Activated CD8-positive, alpha-beta T cell treated with anti-CD3 and anti-CD28 coated beads for 36 hours (primary cell): ENCODE results near the gene SLC4A2. TPM values are rescaled to one million over a fixed set of nuclear protein-coding genes. Genes with fewer than 3 reads are reported as not detected.

Source experiments
- ATAC-seq: fragments of 200-7000 bp; cut with Tn5 transposase; one replicate; pipeline ENCODE4 v1.10.0; 2021; ENCODE audit warnings: mild to moderate bottlenecking, moderate library complexity
- CTCF ChIA-PET: fragments of 350-600 bp; sonication (Branson Sonifier 250); formaldehyde crosslinking; loops from one replicate; lab custom pipeline; 2021; ENCODE audit warnings: antibody characterized with exemption; lab: Charles Lee
- POLR2A ChIA-PET: fragments of 350-600 bp; sonication (Branson Sonifier 250); formaldehyde crosslinking; loops from one replicate; lab custom pipeline; 2021; ENCODE audit warnings: antibody characterized with exemption; lab: Charles Lee
- DNase-seq: peaks from one replicate; pipeline ENCODE4 v3.0.0-alpha.2; 2020
- H3K27ac Mint-ChIP-seq: one replicate; pipeline ENCODE4 v1.8.0; 2021; ENCODE audit warnings: mild to moderate bottlenecking, mixed read lengths
- H3K27me3 Mint-ChIP-seq: one replicate; pipeline ENCODE4 v1.8.0; 2021; ENCODE audit warnings: mixed read lengths
- H3K36me3 Mint-ChIP-seq: one replicate; pipeline ENCODE4 v1.8.0; 2021; ENCODE audit warnings: low read depth, mixed read lengths
- H3K4me1 Mint-ChIP-seq: one replicate; pipeline ENCODE4 v1.8.0; 2021; ENCODE audit warnings: low read depth, mixed read lengths
- H3K4me3 Mint-ChIP-seq: one replicate; pipeline ENCODE4 v1.8.0; 2021; ENCODE audit warnings: mild to moderate bottlenecking, moderate library complexity, mixed read lengths
- H3K9me3 Mint-ChIP-seq: one replicate; pipeline ENCODE4 v1.8.0; 2021; ENCODE audit warnings: mixed read lengths
- intact Hi-C: fragments of 100-400 bp; cut with micrococcal nuclease; formaldehyde crosslinking; loops from one replicate; pipeline ENCODE4 v1.10.0; 2022
- total RNA-seq, 2 experiments: library from RNA; stranded (reverse); gene quantifications; one replicate each; pipeline ENCODE4 v1.2.3, GENCODE V29; 2021
- TF ChIP-seq, protein P1 (sequence below): fragments of 200-600 bp; IDR thresholded peaks from one replicate; pipeline ENCODE4 v1.8.0; 2022; ENCODE audit warnings: antibody characterized with exemption, mild to moderate bottlenecking

SLC4A2 gene
- total RNA-seq, 2 experiments from 2014 or later, result 42.7 to 46.1 TPM

DNA sequence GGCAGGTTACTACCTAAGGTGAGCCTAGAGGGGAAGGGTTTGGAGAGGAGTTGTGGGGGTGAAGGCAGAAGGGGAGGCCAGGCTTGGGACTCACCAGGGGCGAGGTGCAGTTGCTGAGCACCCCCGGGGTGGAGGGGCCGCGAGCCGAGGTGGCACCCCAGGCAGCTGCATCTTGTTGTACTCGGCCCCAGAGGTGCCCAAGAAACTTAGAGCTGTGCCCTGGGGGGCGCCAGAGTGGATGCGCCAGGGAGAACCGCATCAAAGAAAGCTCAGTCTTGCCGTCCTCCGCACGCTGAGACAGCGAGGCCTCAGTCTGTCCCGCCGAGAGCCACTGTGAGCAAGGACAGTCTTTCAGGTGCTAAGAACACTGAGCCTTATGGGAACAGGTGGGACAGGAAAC lies 42.4 kb upstream of the SLC4A2 start:
- Mint-ChIP-seq H3K36me3 (peaks cover 14% of the 10 kb centered on the region), H3K27ac (peak overlapping the region; percentile 75), H3K4me1 (peaks cover 61% of the 10 kb centered on the region), H3K4me3 (peak overlapping the region; percentile 79), H3K9me3 (no peaks in the 10 kb centered on the region), H3K27me3 (peaks cover 10% of the 10 kb centered on the region)
- intact Hi-C loops, result no loop called here
- TF ChIP-seq, protein P1, sequence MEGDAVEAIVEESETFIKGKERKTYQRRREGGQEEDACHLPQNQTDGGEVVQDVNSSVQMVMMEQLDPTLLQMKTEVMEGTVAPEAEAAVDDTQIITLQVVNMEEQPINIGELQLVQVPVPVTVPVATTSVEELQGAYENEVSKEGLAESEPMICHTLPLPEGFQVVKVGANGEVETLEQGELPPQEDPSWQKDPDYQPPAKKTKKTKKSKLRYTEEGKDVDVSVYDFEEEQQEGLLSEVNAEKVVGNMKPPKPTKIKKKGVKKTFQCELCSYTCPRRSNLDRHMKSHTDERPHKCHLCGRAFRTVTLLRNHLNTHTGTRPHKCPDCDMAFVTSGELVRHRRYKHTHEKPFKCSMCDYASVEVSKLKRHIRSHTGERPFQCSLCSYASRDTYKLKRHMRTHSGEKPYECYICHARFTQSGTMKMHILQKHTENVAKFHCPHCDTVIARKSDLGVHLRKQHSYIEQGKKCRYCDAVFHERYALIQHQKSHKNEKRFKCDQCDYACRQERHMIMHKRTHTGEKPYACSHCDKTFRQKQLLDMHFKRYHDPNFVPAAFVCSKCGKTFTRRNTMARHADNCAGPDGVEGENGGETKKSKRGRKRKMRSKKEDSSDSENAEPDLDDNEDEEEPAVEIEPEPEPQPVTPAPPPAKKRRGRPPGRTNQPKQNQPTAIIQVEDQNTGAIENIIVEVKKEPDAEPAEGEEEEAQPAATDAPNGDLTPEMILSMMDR, result no peak
- DNase-seq, result peak; percentile 34
- no peak for ATAC-seq
- ChIA-PET CTCF (interaction anchor here (1.0 to 8.6 kb wide), 8 partner anchors 8 to 95 kb away, joined by 3 to 73 read pairs (median 14); partner anchors contain the start of genes ABCB8 and FASTK), POLR2A (interaction anchor here (0.9 kb wide), 1 partner anchor 22 kb away, joined by 3 read pairs; no protein-coding TSS in a partner anchor)

DNA sequence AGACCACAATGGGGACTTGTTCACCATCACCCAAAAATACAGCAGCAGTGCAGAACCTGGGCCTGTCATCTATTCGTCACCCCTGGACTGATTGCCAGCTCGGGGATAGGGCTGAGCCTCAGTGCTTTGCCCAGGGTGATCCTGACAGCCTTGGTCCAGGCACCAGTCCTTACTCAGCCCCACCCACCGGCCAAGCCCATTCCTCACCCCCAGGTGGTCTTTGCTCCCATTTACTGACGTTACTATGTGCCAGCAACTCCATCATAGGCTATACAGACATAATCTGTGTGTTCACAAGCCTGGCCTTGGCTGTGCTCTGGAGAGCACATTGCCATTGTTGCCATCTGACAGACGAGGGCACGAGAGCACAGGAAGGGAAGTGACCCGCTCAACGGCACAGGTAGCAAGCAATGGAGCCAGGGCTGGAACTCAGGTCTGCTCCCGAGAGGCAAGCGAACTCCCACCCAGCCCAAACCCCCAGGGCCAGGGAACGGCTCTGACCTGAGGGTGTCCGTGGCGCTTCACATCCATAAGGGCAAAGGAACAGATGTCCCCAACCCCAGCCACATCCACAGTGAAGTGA lies 41.9 kb upstream of the SLC4A2 start:
- ChIA-PET POLR2A (interaction anchor here (0.6 to 3.5 kb wide), 5 partner anchors 9 to 486 kb away, joined by 3 to 20 read pairs (median 5); partner anchors contain the start of gene ABCB8), CTCF (interaction anchor here (0.7 to 8.6 kb wide), 18 partner anchors 9 to 94 kb away, joined by 3 to 73 read pairs (median 5); partner anchors contain the start of genes ABCB8 and FASTK)
- peaks cover 57% of the 10 kb centered on the region for H3K4me1 Mint-ChIP-seq
- ATAC-seq (no peak), DNase-seq (peak; percentile 37)
- peaks cover 10% of the 10 kb centered on the region for H3K27me3 Mint-ChIP-seq
- intact Hi-C loops, result no loop called here
- H3K36me3 Mint-ChIP-seq, result peaks cover 14% of the 10 kb centered on the region
- peak overlapping the region; percentile 75 for H3K27ac Mint-ChIP-seq
- H3K9me3 Mint-ChIP-seq, result no peaks in the 10 kb centered on the region
- TF ChIP-seq, protein P1, result no peak
- peak overlapping the region; percentile 79 for H3K4me3 Mint-ChIP-seq

DNA sequence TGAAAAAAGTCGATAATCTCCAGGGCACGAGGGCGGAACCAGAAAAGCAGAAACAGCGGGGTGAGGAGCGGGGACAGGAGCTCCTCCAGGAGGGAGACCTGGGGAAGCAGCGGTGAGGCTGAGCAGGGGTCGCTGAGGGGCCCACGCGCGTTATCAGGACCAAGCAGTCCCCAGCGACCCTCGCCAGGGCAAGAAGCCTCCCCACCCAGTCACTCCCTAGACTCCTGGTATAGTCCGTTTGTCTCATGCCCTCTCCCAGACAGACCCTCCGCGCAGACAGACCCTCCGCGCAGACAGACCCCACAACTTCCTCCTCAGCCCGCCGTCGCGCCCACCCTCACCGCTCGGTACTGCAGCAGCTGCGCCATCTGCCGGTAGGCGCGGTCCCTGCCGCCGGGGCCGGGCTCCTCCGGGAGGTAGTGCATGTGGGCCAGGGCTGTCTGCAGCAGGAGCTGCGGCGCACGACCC lies 41.4 kb upstream of the SLC4A2 start:
- intact Hi-C loops, result no loop called here
- H3K27ac Mint-ChIP-seq, result peak overlapping the region; percentile 75
- ChIA-PET POLR2A (interaction anchor here (0.6 to 3.5 kb wide), 4 partner anchors 9 to 486 kb away, joined by 3 to 20 read pairs (median 12); partner anchors contain the start of gene ABCB8), CTCF (interaction anchor here (0.7 to 8.6 kb wide), 28 partner anchors 9 to 130 kb away, joined by 3 to 73 read pairs (median 5); partner anchors contain the start of genes ABCB8, CDK5 and FASTK)
- peak overlapping the region; percentile 79 for H3K4me3 Mint-ChIP-seq
- no peaks in the 10 kb centered on the region for H3K9me3 Mint-ChIP-seq
- DNase-seq, result peak; percentile 89
- ATAC-seq, result peak; percentile 71
- peaks cover 10% of the 10 kb centered on the region for H3K27me3 Mint-ChIP-seq
- peaks cover 14% of the 10 kb centered on the region for H3K36me3 Mint-ChIP-seq
- TF ChIP-seq, protein P1, result peak; percentile 99
- H3K4me1 Mint-ChIP-seq, result peaks cover 52% of the 10 kb centered on the region

DNA sequence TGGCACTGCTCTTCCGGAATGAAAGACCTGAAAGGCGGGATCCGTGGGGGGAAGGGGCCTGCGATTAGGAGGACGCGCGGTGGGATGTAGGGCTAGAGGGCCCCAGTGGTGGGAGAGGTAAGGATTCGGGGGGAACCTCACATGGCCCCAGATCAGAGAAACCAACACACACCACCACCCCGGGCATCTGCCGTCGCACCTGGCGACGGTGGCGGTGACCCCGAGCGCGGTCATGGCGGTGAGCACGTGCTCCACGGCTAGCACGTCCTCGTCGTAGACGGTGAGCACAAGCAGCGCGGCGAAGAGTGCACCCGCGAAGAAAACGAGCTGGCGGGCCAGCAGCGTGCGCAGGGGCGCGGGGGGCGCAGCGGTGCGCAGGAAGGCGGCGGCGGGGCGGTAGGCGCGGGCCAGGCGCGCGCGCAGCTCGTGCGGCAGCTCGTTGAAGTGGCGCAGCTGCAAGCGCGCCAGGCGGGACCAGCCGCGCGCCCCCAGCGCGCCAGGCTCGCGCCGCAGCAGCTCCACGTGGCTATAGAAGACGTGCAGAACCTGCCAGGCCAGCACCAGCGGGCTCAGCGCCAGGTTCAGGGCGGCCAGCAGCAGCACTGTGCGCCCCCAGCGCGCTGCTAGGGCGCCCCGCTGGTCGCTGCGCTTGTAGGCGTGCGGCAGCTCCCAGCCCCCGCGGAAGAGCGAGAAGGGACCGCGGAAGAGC lies 40.8 kb upstream of the SLC4A2 start:
- Mint-ChIP-seq H3K27me3 (peaks cover 10% of the 10 kb centered on the region), H3K4me3 (peak overlapping the region; percentile 79), H3K9me3 (no peaks in the 10 kb centered on the region), H3K36me3 (peaks cover 14% of the 10 kb centered on the region), H3K27ac (peak overlapping the region; percentile 76), H3K4me1 (peaks cover 49% of the 10 kb centered on the region)
- TF ChIP-seq, protein P1, result peak; percentile 68
- POLR2A ChIA-PET, result interaction anchor here (0.6 to 3.5 kb wide), 8 partner anchors 10 to 487 kb away, joined by 3 to 20 read pairs (median 3); partner anchors contain the start of genes ABCB8 and ABCF2
- peak; percentile 68 for DNase-seq
- CTCF ChIA-PET, result interaction anchor here (0.6 to 8.6 kb wide), 31 partner anchors 10 to 504 kb away, joined by 3 to 73 read pairs (median 4); partner anchors contain the start of genes ABCB8, CDK5 and GIMAP7
- peak; percentile 40 for ATAC-seq
- intact Hi-C loops, result no loop called here
